Activated T-cell treated with anti-CD3 and anti-CD28 coated beads, Interleukin-2, amount 50 U/mL, for 24 hours (primary cell): ENCODE data around the gene CASP1.

ENCODE experiments used
- DNase-seq: peaks from one replicate; pipeline ENCODE4 v3.0.0-alpha.2; 2020
- H3K27ac Mint-ChIP-seq: 2 replicates; pipeline ENCODE4 v1.8.0; 2020; ENCODE audit warnings: mild to moderate bottlenecking, mixed read lengths
- H3K27me3 Mint-ChIP-seq: 2 replicates; pipeline ENCODE4 v1.8.0; 2020; ENCODE audit warnings: mixed read lengths
- H3K36me3 Mint-ChIP-seq: 2 replicates; pipeline ENCODE4 v1.8.0; 2020; ENCODE audit warnings: low read depth, mixed read lengths
- H3K4me1 Mint-ChIP-seq: 2 replicates; pipeline ENCODE4 v1.8.0; 2020; ENCODE audit warnings: low read depth, mixed read lengths
- H3K4me3 Mint-ChIP-seq: 2 replicates; pipeline ENCODE4 v1.8.0; 2020; ENCODE audit warnings: mild to moderate bottlenecking, moderate library complexity, mixed read lengths
- H3K9me3 Mint-ChIP-seq: 2 replicates; pipeline ENCODE4 v1.8.0; 2020; ENCODE audit warnings: mixed read lengths

Gene CASP1

DNA sequence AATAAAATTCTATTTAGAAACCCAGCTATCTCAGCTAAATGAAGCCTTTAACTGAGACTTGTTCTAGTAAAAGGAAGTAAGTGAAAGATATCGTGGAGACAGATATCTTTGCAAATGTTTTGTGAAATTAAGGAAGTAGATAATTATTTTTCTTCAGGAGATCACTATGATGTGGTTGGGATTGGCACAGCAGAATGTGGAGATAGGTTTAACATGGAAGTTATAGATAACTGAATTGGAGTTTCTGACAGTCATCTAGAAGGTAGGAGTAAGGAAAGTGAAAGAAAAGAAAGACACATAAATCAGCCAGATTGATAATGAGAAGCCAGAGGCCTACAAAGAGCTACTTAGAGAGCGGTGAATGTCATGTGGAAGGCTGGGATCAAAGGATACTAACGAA lies 7.3 kb downstream of the CASP1 start:
- H3K4me3 Mint-ChIP-seq = no peak overlapping the region
- peaks cover 34% of the 10 kb centered on the region for H3K4me1 Mint-ChIP-seq
- no peaks in the 10 kb centered on the region for H3K27me3 Mint-ChIP-seq
- H3K36me3 Mint-ChIP-seq = peaks cover 67% of the 10 kb centered on the region
- no peak for DNase-seq
- H3K27ac Mint-ChIP-seq = peak overlapping the region; percentile 58
- no peaks in the 10 kb centered on the region for H3K9me3 Mint-ChIP-seq

DNA sequence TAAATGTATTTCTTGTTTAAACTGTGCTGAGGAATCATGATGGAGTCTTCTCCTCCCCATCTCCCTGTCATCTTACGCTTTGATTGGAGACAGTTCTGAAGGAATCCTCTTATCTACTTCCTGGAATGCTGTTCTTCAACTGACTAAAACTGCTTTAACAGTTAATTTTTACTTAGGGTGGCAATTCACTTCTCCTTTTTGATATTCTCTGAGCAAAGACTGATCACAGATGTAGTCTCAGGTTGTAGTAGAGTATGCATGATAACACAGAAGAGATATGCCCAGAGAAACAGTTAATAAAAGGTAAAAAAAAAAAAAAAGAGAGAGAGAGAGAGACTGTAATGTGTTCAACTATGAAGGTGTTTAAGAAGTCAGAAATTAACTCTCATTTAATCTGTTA lies 10.6 kb downstream of the CASP1 start:
- Mint-ChIP-seq H3K9me3 (peaks cover 2% of the 10 kb centered on the region), H3K27ac (no peak overlapping the region), H3K4me3 (no peak overlapping the region), H3K36me3 (peaks cover 42% of the 10 kb centered on the region), H3K4me1 (peaks cover 27% of the 10 kb centered on the region), H3K27me3 (no peaks in the 10 kb centered on the region)
- DNase-seq = no peak

DNA sequence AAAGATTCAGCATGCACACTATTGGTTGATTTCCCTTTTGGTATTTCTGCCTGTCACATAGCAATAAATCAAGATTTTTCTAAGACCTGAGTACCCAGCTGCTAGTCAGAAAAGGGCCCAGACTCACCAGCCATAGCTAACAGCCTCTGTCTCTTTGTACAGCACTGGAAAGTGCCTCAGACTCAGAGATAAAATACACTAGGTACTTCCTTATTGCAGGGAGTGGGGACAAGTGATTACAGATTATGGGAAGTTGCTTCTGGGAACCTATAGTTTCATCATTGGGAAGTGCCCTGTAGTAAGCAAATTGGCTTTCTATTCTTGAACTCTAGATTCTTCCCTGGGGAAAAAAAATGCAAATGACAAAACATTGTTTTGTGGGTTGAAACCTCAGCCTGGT lies 11.9 kb downstream of the CASP1 start, which contains the start of gene CASP5:
Gene CASP5 (minus strand): TSS at position 166 of the 400 bp plus-strand sequence. CDS start 32 bp downstream, at position 134.
- Mint-ChIP-seq H3K9me3 (peaks cover 2% of the 10 kb centered on the region), H3K36me3 (peaks cover 31% of the 10 kb centered on the region), H3K27me3 (no peaks in the 10 kb centered on the region), H3K4me3 (no peak within 1 kb of the TSS), H3K4me1 (peaks cover 18% of the 10 kb centered on the region), H3K27ac (no peak within 1 kb of the TSS)
- DNase-seq = no peak

DNA sequence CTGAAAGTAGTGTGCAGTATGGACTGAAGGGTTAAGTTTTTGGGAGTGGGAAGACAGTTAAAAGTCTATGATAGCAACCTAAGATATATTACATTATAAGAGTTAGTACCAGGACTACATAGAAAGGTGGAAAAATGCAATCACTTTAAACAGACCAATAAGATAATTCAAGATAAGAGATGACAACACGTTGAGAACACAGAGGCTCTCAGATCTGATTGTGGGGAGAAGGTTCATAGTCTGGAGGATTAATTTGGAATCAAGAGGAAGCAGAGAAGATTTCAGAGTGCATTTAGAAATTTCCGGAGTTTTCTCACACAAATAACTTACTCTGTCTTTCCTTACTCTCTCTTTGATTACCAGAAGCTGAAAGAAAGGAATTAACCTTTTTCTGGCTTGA lies 12.4 kb downstream of the CASP1 start:
- peaks cover 14% of the 10 kb centered on the region for H3K4me1 Mint-ChIP-seq
- H3K27me3 Mint-ChIP-seq = no peaks in the 10 kb centered on the region
- peaks cover 2% of the 10 kb centered on the region for H3K9me3 Mint-ChIP-seq
- no peak for DNase-seq
- no peak overlapping the region for H3K27ac Mint-ChIP-seq
- peaks cover 27% of the 10 kb centered on the region for H3K36me3 Mint-ChIP-seq
- no peak overlapping the region for H3K4me3 Mint-ChIP-seq

DNA sequence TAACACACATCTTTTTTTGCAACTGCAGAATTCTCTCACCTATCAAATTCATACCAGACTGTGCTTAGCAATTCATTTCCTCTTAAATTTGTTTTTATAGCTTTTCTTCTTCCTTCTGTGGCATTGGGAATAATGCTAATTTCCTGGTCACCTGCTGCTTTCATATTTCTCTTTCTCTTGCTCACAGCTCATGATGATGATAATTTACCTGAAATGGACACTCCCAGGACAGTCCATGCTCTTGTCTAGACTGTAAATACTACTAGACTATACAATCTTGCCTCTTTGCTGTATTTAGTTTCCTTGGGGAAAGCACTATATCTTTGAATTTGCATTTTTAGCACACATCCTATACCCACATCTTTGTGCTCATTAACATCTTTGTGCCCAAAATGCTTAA lies 27.5 kb downstream of the CASP1 start:
- H3K4me1 Mint-ChIP-seq = no peaks in the 10 kb centered on the region
- no peak for DNase-seq
- no peaks in the 10 kb centered on the region for H3K36me3 Mint-ChIP-seq
- no peaks in the 10 kb centered on the region for H3K9me3 Mint-ChIP-seq
- no peak overlapping the region for H3K4me3 Mint-ChIP-seq
- H3K27me3 Mint-ChIP-seq = no peaks in the 10 kb centered on the region
- H3K27ac Mint-ChIP-seq = no peak overlapping the region

DNA sequence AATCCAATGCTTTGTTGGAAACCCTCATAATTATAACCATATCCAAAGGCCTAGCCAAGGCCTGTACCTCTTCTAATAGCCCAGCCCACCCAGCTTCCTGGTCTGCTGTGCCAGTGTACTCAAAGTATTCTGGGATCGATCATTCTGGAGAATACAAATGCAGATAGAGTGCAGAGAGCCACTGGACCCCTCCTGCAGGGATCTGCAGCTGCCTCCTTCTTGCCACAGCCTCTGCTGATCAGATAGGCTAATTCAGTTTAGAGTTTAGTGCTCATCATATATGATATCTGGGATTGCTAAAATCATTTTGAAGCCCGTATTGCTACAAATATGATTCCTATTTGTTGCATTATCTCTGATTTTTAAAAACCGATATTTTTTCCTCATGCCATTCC lies 29.5 kb downstream of the CASP1 start:
- Mint-ChIP-seq H3K27me3 (no peaks in the 10 kb centered on the region), H3K4me3 (no peak overlapping the region), H3K4me1 (peaks cover 5% of the 10 kb centered on the region), H3K27ac (no peak overlapping the region), H3K36me3 (no peaks in the 10 kb centered on the region), H3K9me3 (no peaks in the 10 kb centered on the region)
- no peak for DNase-seq

DNA sequence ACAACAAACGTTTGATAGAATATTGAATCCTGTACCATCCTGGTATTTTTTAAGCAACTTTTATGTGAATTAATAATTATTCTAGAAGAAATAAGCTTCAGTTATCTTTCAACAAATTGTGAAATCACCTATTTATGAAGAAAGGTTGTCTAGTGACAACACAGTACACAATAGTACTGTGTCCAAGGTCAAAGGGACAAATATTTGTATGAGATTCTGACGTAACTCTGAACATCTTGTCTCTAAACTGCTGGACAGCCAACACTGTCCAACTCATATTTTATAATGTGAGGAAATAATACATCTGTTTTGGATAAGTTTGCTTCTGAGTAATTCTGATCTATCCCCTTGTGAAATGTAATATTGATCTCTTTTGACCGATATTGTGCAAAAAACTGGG lies 30.9 kb downstream of the CASP1 start:
- DNase-seq = no peak

DNA sequence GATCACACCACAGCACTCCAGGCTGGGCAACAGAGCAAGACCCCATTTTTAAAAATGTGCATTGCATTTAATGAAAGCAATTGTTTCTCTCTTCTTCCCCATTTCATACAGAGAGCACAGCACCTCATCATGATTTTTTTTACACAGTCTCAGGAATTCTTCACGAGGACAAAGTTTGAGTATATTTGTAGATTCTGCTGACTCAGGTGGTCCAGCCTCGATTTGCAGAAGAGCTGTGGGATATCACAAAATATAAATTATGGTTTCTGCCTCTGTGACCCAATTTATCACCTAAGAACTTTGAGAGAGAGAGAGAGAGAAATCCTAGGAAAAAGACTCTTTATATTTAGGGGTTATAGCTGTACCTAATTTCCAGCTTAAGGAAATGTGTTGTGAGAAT lies 31.8 kb downstream of the CASP1 start:
- peaks cover 10% of the 10 kb centered on the region for H3K4me1 Mint-ChIP-seq
- no peak overlapping the region for H3K27ac Mint-ChIP-seq
- no peak for DNase-seq
- no peaks in the 10 kb centered on the region for H3K9me3 Mint-ChIP-seq
- H3K36me3 Mint-ChIP-seq = no peaks in the 10 kb centered on the region
- no peaks in the 10 kb centered on the region for H3K27me3 Mint-ChIP-seq
- no peak overlapping the region for H3K4me3 Mint-ChIP-seq

More for the DNA sequence above, 30.9 kb downstream of the CASP1 start:
- peaks cover 10% of the 10 kb centered on the region for H3K4me1 Mint-ChIP-seq
- H3K27me3 Mint-ChIP-seq = no peaks in the 10 kb centered on the region
- H3K27ac Mint-ChIP-seq = no peak overlapping the region
- H3K9me3 Mint-ChIP-seq = no peaks in the 10 kb centered on the region
- H3K4me3 Mint-ChIP-seq = no peak overlapping the region
- no peaks in the 10 kb centered on the region for H3K36me3 Mint-ChIP-seq

DNA sequence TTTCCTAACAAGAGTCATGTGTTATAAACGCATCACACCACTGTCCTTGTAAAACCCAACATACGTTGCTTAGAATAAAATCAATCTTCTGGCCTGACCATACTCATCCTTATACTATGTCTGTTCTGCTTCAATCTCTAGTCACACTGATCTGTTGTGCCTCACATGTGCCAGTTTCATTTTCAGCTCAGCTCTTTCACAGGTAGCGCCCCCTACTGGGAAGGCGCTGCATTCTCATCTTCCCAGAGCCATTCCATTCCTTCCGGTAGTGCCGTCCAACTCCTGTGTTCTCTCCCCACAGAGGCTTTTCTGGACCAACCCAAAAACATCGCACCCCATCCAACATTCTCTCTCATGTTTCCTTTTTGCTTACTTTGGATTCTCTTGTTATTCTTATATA lies 34.1 kb downstream of the CASP1 start:
- DNase-seq = peak; percentile 71
- no peak overlapping the region for H3K4me3 Mint-ChIP-seq
- H3K27ac Mint-ChIP-seq = no peak overlapping the region
- no peaks in the 10 kb centered on the region for H3K9me3 Mint-ChIP-seq
- H3K4me1 Mint-ChIP-seq = peaks cover 10% of the 10 kb centered on the region
- H3K27me3 Mint-ChIP-seq = no peaks in the 10 kb centered on the region
- H3K36me3 Mint-ChIP-seq = no peaks in the 10 kb centered on the region

DNA sequence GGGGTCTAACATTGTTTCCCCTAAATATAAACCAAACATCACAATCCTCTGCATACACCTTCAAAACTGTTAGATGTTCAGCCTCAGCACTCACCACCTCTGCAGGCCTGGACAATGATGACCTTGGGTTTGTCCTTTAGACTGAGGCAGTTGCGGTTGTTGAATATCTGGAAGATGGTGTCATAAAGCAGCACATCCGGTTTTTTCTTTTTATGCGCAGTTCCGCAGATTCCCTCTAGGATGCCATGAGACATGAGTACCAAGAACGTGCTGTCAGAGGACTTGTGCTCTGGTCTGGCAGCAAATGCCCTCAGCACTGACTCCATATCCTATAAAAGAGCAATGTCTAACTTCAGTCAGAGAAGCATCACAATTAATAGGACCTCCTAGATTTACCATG lies 34.8 kb downstream of the CASP1 start:
- Mint-ChIP-seq H3K9me3 (no peaks in the 10 kb centered on the region), H3K4me3 (no peak overlapping the region), H3K27me3 (no peaks in the 10 kb centered on the region), H3K27ac (no peak overlapping the region), H3K4me1 (peaks cover 10% of the 10 kb centered on the region), H3K36me3 (no peaks in the 10 kb centered on the region)
- no peak for DNase-seq

DNA sequence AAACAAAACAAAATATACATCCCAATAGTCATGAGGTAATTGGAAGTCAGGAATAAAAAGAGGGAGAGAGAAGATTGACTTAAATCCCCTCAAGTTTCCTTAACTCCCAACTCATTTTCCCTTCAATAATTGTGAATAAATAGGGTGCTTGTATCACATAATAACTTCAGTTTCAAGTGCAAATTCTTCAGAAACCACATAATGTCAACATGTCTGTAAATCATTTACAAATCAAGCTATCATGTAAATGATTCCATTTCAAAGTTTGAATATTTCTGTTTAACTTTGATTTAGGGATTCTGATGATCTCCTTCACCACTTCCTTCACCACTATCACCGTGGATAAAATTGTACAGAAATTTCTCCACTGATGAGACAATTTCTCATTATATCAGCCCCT lies 35.2 kb downstream of the CASP1 start:
- Mint-ChIP-seq H3K27me3 (no peaks in the 10 kb centered on the region), H3K9me3 (no peaks in the 10 kb centered on the region), H3K4me3 (no peak overlapping the region), H3K27ac (no peak overlapping the region), H3K4me1 (peaks cover 10% of the 10 kb centered on the region), H3K36me3 (no peaks in the 10 kb centered on the region)
- DNase-seq = no peak

DNA sequence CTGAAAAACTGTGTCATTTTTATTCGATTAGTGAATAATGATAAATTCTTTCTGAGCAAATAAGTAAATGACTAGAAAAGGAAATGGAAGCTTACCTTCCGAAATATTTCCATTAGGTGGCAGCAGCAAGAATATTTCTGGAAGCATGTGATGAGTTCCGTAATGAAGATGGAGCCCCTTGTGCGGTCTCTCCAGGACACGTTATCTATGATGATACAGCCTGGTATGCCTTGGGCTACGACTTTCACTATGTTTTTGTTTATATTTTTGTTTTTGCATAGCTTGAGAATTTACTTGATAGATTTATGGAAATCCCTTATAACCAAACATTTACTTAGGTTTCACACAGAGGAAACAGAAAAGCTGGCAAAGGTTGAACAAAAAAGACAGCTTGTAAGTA lies 37.7 kb downstream of the CASP1 start:
- Mint-ChIP-seq H3K9me3 (no peaks in the 10 kb centered on the region), H3K36me3 (no peaks in the 10 kb centered on the region), H3K4me3 (no peak overlapping the region), H3K4me1 (peaks cover 10% of the 10 kb centered on the region), H3K27ac (no peak overlapping the region), H3K27me3 (no peaks in the 10 kb centered on the region)
- DNase-seq = no peak

DNA sequence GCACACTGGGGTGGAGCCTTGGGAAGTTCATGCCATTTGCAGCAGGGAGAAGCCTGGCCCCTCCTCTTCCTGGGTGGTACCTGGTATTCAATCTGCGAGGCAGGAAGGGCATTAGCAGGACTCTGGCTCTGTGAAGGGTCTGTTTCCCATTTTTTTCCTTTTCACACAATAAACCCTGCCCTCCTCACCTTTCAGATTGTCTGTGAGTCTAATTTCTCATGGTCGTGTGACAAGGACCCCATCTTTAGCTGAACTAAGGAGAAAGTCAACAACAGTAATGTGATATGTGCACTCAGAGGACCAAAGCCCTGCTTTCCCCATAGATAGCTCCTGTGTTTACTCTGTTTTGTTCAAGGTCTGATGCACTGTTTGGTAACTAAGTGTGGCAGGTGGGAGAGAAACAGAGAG lies 39.9 kb downstream of the CASP1 start:
- no peak for DNase-seq
- H3K4me3 Mint-ChIP-seq = no peak overlapping the region
- H3K27ac Mint-ChIP-seq = no peak overlapping the region
- H3K36me3 Mint-ChIP-seq = no peaks in the 10 kb centered on the region
- H3K9me3 Mint-ChIP-seq = no peaks in the 10 kb centered on the region
- peaks cover 2% of the 10 kb centered on the region for H3K4me1 Mint-ChIP-seq
- no peaks in the 10 kb centered on the region for H3K27me3 Mint-ChIP-seq

DNA sequence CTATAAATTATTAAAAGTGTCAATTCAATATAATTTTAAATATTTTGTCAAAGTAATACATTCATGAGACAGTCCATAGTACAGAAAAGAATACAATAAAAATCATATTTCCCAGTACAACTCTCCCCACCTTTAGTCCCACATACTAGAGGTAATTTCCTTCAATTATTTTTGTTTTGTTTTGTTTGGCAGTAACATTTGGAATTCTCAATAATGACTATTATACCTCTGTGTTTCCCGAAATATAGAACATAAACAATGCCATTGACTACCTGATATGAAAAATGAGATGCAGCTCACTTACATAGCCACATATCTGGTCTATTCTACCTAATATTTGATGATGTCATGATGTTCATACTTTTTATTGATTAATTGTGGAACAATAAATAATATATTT lies 42.2 kb downstream of the CASP1 start:
- no peaks in the 10 kb centered on the region for H3K36me3 Mint-ChIP-seq
- no peaks in the 10 kb centered on the region for H3K4me1 Mint-ChIP-seq
- no peak overlapping the region for H3K4me3 Mint-ChIP-seq
- no peak overlapping the region for H3K27ac Mint-ChIP-seq
- no peak for DNase-seq
- H3K27me3 Mint-ChIP-seq = no peaks in the 10 kb centered on the region
- H3K9me3 Mint-ChIP-seq = no peaks in the 10 kb centered on the region

DNA sequence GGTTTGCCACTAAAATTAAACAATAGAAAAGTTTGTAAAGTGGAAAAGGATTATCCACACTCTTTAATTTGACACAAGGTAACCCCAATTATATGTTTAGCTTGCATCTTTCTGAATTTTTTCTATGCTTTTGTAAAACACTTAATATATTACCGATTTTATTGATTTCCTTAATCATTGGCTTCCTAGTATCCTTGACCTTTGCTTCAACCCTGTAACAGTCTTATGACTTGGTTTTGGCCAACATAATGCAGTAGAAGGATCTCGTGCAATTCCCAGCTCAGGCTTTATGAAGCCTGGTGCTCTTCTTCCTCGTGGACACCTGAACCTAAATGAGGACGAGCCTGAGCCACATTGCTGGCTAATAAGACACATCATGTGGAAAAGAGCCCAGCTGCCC lies 43.0 kb downstream of the CASP1 start:
- no peaks in the 10 kb centered on the region for H3K27me3 Mint-ChIP-seq
- H3K27ac Mint-ChIP-seq = no peak overlapping the region
- H3K4me3 Mint-ChIP-seq = no peak overlapping the region
- peaks cover 6% of the 10 kb centered on the region for H3K9me3 Mint-ChIP-seq
- no peaks in the 10 kb centered on the region for H3K4me1 Mint-ChIP-seq
- no peak for DNase-seq
- H3K36me3 Mint-ChIP-seq = no peaks in the 10 kb centered on the region

DNA sequence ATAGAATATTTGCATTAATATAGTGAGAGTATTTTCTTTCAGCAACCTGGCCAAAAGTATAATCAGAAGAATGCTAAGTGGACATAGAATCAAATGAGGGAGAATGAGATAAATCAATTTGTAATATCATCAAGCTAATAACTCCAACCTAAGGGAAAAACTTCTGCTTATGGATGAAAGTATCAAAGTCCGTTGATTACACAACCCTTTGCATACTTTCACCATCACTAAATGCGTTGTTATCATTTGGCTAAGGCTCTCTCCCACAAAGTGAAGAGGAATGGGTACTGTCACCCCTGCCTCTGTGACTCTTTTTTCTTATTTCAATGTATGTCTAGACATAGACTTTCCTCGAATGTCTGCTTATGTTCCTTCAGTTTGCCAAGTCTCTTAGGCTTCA lies 50.1 kb downstream of the CASP1 start:
- Mint-ChIP-seq H3K4me3 (no peak overlapping the region), H3K9me3 (peaks cover 6% of the 10 kb centered on the region), H3K4me1 (no peaks in the 10 kb centered on the region), H3K27me3 (no peaks in the 10 kb centered on the region), H3K36me3 (no peaks in the 10 kb centered on the region), H3K27ac (no peak overlapping the region)
- DNase-seq = no peak
